Peyer's patch (tissue), 4 donors: ENCODE results near the gene FCGR3B.
"Not testable (repeated sequence)": the region's sequence is repeated elsewhere in the genome, so short reads cannot be mapped to it uniquely, and the experiment has no call there.

Experiments
- CTCF ChIP-seq, 6 experiments: fragments of 450-650 bp in 4 of 6; fragments of 200-600 bp in 2 of 6; sonication (generic) in 1 of 6; IDR thresholded peaks; one replicate each; pipeline ENCODE4 v1.5.1; 2017 to 2019; ENCODE audit warnings: antibody characterized with exemption in 6 of 6, mild to moderate bottlenecking in 3 of 6, moderate library complexity in 1 of 6
- POLR2A ChIP-seq, 2 donors: fragments of 450-650 bp; IDR thresholded peaks; one replicate each; pipeline ENCODE4 v1.5.1; 2017; ENCODE audit warnings: antibody characterized with exemption in 2 of 2, mild to moderate bottlenecking in 2 of 2, moderate library complexity in 2 of 2

GRCh38 chr1:161612322-161613141 lies 18.4 kb downstream of the FCGR3B start:
- TF ChIP-seq POLR2A, CTCF (IDR thresholded peaks at IDR 0.05): not testable (repeated sequence)
